GM18858 (cell line): Measurements from ENCODE around the gene SARS1.
"Not testable (repeated sequence)": the region's sequence is repeated elsewhere in the genome, so short reads cannot be mapped to it uniquely, and the experiment has no call there.

Experiments used
- ATAC-seq: cut with Tn5 transposase; IDR thresholded peaks from one replicate; pipeline ENCODE4 v1.9.1; 2021; ENCODE audit not compliant: unreplicated experiment

SARS1 gene

GRCh38 chr1:109213824-109214693 lies at the start of gene SARS1:
TSS of gene SARS1 (plus strand) at chr1:109213918. CDS start at chr1:109213993, 75 bp downstream.
- ATAC-seq, result peak; percentile 56

- ATAC-seq, result no peak
These were observed 49.2 kb upstream of the SARS1 start for GRCh38 chr1:109164538-109164937.

- peak; percentile 44 for ATAC-seq
These were observed 46.7 kb upstream of the SARS1 start for GRCh38 chr1:109167001-109167506.

GRCh38 chr1:109170035-109170764 lies 43.5 kb upstream of the SARS1 start:
- no peak for ATAC-seq

GRCh38 chr1:109171646-109172045 lies 42.1 kb upstream of the SARS1 start:
- no peak for ATAC-seq

GRCh38 chr1:109176349-109176748 lies 37.4 kb upstream of the SARS1 start:
- ATAC-seq, result not testable (repeated sequence)

GRCh38 chr1:109180715-109181084 lies 33.0 kb upstream of the SARS1 start:
- ATAC-seq, result not testable (repeated sequence)

GRCh38 chr1:109181085-109181806 lies 32.5 kb upstream of the SARS1 start:
- ATAC-seq, result no peak

GRCh38 chr1:109181807-109182163 lies 31.9 kb upstream of the SARS1 start:
- ATAC-seq, result no peak

- ATAC-seq, result no peak
These were observed 30.5 kb upstream of the SARS1 start for GRCh38 chr1:109183058-109183738.

GRCh38 chr1:109184687-109185086 lies 29.0 kb upstream of the SARS1 start:
- no peak for ATAC-seq

- no peak for ATAC-seq
These were observed 28.4 kb upstream of the SARS1 start for GRCh38 chr1:109185357-109185756.

GRCh38 chr1:109185990-109186732 lies 27.6 kb upstream of the SARS1 start:
- no peak for ATAC-seq

- ATAC-seq, result no peak
These were observed 27.0 kb upstream of the SARS1 start for GRCh38 chr1:109186733-109187086.

- no peak for ATAC-seq
These were observed 26.6 kb upstream of the SARS1 start for GRCh38 chr1:109187127-109187526.

- no peak for ATAC-seq
These were observed 25.5 kb upstream of the SARS1 start for GRCh38 chr1:109188200-109188599.

- ATAC-seq, result no peak
These were observed 24.9 kb upstream of the SARS1 start for GRCh38 chr1:109188781-109189180.

GRCh38 chr1:109190189-109190588 lies 23.5 kb upstream of the SARS1 start:
- no peak for ATAC-seq

GRCh38 chr1:109191377-109191776 lies 22.3 kb upstream of the SARS1 start:
- ATAC-seq, result no peak

GRCh38 chr1:109191891-109192290 lies 21.8 kb upstream of the SARS1 start:
- no peak for ATAC-seq
